Daoy (cell line): Measurements from ENCODE around the gene FBXL14. TPM values are rescaled to one million over a fixed set of nuclear protein-coding genes. Genes with fewer than 3 reads are reported as not detected.

Experiments
- DNase-seq: peaks from one replicate; pipeline ENCODE4 v3.0.0-alpha.2; 2015; ENCODE audit warnings: low read depth
- total RNA-seq: library from RNA; depleted of rRNA; stranded (reverse); fragments of >200 nt; shearing (Covaris generic); gene quantifications from 2 replicates; pipeline ENCODE4 v1.2.3, GENCODE V29; 2014; rRNA removed

Gene FBXL14, protein sequence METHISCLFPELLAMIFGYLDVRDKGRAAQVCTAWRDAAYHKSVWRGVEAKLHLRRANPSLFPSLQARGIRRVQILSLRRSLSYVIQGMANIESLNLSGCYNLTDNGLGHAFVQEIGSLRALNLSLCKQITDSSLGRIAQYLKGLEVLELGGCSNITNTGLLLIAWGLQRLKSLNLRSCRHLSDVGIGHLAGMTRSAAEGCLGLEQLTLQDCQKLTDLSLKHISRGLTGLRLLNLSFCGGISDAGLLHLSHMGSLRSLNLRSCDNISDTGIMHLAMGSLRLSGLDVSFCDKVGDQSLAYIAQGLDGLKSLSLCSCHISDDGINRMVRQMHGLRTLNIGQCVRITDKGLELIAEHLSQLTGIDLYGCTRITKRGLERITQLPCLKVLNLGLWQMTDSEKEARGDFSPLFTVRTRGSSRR
- 12.6 and 15.4 TPM in 2 replicates for total RNA-seq

DNA sequence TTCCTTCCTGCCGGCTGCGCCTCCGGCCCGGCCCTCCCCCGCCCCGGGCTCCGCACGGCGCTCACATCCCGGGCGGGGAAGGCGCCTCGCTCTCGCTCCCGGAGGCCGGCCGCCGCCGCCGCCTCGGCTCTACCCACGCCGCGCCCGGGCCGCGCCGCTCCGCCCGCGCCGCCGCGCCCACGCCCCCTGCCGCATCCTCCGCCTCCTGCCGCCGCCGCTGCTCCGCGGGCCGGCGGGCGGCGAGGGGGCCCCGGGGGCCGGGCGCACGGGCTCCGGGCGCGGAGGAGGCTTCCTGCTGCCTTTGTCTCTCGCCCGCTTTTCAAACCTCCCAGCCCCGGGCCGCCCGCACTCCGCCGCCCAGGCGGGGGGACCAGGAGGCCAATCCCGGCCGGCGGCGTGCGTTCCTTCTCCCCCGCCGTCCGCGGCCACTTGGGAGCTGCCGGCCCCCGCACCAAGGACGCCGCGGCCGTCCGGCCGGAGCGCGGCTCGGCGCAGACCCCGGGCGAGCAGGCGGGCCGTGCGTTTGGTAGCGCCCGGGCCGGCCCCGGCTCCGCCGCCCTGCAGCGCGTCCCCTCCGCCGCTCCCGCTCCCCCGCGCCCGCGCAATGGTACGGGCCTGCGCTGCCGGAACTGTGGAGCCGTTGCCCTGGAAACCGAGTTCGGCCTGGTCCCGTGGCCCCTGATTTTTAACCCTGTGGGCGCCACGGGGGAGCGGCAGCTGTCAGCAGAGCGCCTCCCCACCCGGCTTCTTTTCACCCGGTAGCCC, at the start of gene FBXL14:
TSS of gene FBXL14 (minus strand) at position 321 of the 765 bp plus-strand sequence. CDS start 515 bp downstream, outside the sequence.
- peak; percentile 90 for DNase-seq

GRCh38 chr12:1643905-1644533, 49.6 kb upstream of the FBXL14 start:
- DNase-seq: no peak

GRCh38 chr12:1643043-1643442, 48.7 kb upstream of the FBXL14 start:
- DNase-seq: no peak

- DNase-seq: no peak
Observed at GRCh38 chr12:1642513-1642912, 48.1 kb upstream of the FBXL14 start.

DNA sequence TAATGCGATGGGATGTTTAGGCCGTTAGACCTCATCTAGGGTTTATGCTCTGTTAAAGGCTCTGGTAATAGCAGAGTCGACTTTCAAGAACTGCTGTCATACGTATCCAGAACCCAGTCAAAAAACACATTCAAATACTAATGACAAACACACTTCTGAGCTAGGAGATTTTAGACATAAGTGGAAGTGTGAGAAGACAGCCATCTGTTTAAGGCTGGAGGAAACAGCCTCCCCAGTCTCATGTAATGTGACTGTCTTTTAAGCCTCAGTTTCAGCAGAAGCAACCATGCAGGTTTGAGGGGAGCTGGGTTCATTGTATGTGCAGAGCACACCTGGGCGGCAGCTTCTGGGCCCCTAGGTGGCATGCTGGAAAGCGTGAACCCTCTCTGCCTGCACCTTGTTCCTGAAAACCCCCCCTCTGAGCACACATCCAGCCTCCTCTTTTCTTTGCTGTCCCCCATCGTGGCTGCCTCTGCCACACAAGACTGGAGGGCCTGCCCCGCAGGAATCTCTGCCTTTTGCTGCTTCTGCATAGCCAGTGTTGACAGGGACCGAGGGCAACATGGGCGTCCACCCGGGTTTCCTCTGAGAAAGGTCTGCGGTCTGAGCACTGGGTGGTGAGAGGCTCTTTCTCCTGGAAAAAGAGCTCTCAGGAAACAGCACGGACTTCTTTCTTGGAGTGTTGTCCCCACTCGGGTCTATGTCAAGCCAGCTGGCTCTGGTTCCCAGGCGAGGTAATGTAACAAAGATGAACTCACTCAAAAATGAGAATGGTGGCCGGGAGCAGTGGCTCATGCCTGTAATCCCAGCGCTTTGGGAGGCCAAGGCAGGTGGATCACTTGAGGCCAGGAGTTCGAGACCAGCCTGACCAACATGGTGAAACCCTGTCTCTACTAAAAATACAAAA, 46.2 kb upstream of the FBXL14 start:
- no peak for DNase-seq

DNA sequence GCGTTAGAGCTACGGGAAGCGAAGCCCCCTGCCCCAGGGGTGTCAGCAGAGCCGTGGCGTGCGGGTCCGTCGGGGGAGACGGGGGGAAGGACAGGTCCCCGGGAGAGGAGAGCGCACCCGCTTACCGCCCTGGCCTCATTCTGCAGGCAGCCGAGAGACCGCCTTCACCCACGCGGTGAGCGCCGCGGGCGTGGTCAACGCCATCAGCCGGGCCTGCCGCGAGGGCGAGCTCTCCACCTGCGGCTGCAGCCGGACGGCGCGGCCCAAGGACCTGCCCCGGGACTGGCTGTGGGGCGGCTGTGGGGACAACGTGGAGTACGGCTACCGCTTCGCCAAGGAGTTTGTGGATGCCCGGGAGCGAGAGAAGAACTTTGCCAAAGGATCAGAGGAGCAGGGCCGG, 45.2 kb upstream of the FBXL14 start:
- DNase-seq: no peak

GRCh38 chr12:1638203-1638602, 43.8 kb upstream of the FBXL14 start:
- no peak for DNase-seq

GRCh38 chr12:1635301-1636095, 41.1 kb upstream of the FBXL14 start:
- DNase-seq: no peak

DNA sequence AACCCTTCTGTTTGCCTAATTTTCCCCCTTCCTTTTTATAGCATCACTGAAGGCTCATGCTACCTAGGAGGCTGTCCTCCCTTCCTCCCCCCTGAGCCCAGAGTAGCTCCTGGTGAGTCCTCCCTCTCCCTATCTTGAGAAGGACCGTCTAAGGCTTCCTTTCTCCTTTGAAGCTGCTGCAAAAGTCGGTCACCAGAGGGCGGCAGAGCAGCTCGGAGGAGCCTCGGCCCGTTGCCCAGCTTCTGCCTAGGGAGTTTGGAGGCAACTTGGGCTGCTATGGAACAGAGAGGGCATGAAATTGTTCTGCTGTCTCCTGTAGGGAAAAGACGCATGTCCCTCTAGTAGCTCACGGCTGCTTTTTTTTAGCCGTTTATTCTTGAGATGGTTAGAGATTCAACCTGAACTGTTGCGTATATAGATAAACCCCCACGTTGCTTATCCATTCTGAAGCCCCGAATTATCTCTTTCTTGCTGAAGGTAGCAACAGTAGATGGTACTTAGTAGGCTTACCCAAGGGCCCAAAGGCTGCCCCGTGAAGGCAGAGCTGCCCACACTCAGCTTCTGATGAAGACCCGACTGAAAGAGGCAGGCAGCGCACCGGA, 40.3 kb upstream of the FBXL14 start:
- DNase-seq: peak; percentile 68

- DNase-seq: no peak
Observed at GRCh38 chr12:1634149-1634548, 39.8 kb upstream of the FBXL14 start.

DNA sequence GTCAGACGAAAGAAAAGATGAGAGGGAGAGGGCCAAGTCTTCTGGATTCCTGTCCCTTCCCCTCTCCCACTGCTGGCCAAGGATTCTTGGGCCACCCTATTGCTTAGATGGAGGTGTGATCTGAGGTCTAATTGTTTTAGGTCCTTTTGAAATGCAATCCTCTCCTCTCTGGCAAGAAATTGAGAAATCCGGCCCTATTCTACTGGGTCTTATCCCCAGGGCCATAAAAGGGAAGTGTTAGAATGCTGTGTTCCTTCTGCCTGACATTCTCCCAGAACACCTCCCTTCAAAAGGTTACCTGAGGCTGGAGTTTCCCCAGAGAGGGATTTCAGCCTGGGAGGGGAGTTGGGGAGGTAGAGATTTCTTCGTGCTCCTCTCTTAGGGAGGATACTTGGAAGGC, 39.1 kb upstream of the FBXL14 start:
- DNase-seq: no peak

DNA sequence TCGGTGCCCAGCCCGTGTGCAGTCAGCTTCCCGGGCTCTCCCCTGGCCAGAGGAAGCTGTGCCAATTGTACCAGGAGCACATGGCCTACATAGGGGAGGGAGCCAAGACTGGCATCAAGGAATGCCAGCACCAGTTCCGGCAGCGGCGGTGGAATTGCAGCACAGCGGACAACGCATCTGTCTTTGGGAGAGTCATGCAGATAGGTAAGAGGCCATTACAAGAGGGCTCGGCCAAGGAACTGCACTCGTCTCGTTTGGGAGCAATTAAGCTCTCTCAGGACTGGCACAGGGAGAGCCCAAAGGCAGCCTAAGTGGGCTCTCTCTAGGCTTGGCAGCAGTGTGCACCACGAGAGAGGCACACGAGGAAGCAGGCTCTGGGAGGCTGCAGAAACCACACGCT, 38.3 kb upstream of the FBXL14 start:
- no peak for DNase-seq

DNA sequence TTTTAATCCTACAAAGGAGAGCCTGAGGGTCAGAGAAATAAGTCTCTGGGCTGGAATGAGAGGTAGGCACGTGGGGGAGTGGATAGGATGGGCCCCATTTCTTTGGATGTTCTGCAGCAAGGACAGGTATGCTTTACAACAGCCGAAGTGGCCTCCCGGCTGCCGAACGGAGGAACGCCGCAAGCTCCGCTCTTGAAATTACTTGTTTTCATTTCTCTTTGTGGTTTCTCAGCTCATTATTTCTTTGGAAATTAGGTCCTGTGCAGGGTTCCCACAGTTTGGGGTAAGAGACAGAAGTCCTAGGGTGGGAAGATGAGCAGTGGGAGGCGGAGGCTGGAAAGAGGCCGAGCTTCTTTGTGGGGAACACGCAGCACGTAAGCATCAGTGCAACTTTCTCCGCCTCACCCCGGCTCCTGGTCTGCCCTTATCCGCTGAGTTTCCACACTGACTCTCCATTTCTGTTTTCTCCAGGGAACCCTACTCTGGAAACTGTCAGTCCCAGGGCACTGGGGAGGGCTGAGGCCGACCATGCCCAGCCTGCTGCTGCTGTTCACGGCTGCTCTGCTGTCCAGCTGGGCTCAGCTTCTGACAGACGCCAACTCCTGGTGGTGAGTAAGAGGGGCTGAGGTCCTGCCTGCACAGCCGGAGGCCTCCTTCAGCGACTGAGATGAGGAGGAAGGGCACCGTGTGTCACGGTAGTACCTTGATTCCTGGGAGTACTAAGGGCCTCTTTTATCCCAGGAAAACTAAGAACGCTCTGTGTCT, 36.6 kb upstream of the FBXL14 start:
- DNase-seq: no peak

GRCh38 chr12:1630133-1630826, 35.9 kb upstream of the FBXL14 start:
- DNase-seq: no peak

- no peak for DNase-seq
Observed at GRCh38 chr12:1629338-1630132, 35.2 kb upstream of the FBXL14 start.

GRCh38 chr12:1628666-1629337, 34.4 kb upstream of the FBXL14 start, which contains the start of gene WNT5B:
Gene WNT5B (plus strand): TSS chr12:1629231. CDS start chr12:1631355, 2,124 bp downstream.
- no peak for DNase-seq

DNA sequence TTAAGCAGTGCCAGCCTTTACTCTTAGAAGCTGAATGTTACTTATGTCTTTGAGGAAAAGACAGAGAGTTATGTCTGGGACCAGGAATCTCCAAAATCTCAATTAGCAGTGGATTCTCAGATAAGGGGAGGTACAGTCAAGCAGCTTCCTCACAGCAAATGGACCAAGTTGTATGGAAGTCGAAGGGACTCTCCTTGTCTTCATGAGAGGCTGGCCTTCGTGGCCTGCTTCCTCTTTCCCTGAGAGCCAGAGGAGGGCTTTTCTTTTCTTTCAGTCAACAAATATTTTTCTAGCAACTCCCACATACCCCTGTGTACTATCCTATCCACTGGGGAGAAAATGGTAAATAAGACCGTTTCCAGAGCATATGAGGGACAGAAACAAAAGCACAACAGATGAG, 28.0 kb upstream of the FBXL14 start:
- no peak for DNase-seq
